ENCODE results near the gene PGS1. TPM values are rescaled to one million over a fixed set of nuclear protein-coding genes. Genes with fewer than 3 reads are reported as not detected.
"Not testable (repeated sequence)": the region's sequence is repeated elsewhere in the genome, so short reads cannot be mapped to it uniquely, and the experiment has no call there.

PGS1 gene
- total RNA-seq, 1 experiment from 2014 or later = 42.6 TPM

GRCh38 chr17:78462148-78462547, 83.7 kb downstream of the PGS1 start:
- CTCF ChIA-PET = no interaction called here
- DNase-seq = no peak
- BruUV-seq (replicated peaks) = no TSS peak
- peaks cover 29% of the 10 kb centered on the region for H3K27me3 Mint-ChIP-seq (ENCODE audit: unreplicated experiment)
- TF ChIP-seq, protein P1, sequence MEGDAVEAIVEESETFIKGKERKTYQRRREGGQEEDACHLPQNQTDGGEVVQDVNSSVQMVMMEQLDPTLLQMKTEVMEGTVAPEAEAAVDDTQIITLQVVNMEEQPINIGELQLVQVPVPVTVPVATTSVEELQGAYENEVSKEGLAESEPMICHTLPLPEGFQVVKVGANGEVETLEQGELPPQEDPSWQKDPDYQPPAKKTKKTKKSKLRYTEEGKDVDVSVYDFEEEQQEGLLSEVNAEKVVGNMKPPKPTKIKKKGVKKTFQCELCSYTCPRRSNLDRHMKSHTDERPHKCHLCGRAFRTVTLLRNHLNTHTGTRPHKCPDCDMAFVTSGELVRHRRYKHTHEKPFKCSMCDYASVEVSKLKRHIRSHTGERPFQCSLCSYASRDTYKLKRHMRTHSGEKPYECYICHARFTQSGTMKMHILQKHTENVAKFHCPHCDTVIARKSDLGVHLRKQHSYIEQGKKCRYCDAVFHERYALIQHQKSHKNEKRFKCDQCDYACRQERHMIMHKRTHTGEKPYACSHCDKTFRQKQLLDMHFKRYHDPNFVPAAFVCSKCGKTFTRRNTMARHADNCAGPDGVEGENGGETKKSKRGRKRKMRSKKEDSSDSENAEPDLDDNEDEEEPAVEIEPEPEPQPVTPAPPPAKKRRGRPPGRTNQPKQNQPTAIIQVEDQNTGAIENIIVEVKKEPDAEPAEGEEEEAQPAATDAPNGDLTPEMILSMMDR (IDR thresholded peaks at IDR 0.05; ENCODE audit: unreplicated experiment) = no peak
- H3K27ac Mint-ChIP-seq (ENCODE audit: unreplicated experiment) = no peak overlapping the region
- H3K36me3 Mint-ChIP-seq (ENCODE audit: insufficient read depth, unreplicated experiment) = no peaks in the 10 kb centered on the region
- H3K9me3 Mint-ChIP-seq (ENCODE audit: low read depth, unreplicated experiment) = no peaks in the 10 kb centered on the region
- intact Hi-C loops (cut with micrococcal nuclease; ENCODE audit: unreplicated experiment) = no loop called here
- no peaks in the 10 kb centered on the region for H3K4me1 Mint-ChIP-seq (ENCODE audit: low read depth, unreplicated experiment)
- H3K4me3 Mint-ChIP-seq (ENCODE audit: low read depth, unreplicated experiment) = no peak overlapping the region

DNA sequence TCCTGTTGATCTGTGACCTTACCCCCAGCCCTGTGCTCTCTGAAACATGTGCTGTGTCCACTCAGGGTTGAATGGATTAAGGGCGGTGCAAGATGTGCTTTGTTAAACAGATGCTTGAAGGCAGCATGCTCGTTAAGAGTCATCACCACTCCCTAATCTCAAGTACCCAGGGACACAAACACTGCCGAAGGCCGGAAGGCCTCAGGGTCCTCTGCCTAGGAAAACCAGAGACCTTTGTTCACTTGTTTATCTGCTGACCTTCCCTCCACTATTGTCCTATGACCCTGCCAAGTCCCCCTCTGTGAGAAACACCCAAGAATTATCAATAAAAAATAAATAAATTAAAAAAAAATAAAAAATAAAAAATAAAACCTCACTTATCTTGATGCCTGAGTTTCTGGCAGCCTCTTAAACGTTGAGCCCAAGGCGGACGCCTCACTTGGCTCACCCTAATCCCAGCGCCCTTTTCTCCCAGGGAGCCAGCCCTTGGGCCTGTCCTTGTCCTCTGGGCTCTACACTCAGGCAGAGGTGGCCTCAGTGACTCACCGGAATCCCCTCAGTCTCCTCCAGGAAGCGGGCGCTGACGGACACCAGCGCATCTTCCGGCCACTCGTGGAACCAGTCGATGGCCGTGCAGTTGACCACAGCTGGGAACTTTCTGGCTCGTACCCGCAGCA, 87.8 kb downstream of the PGS1 start:
- H3K4me1 Mint-ChIP-seq (ENCODE audit: low read depth, unreplicated experiment); H3K9me3 Mint-ChIP-seq (ENCODE audit: low read depth, unreplicated experiment); BruUV-seq (replicated peaks); CTCF ChIA-PET; H3K27ac Mint-ChIP-seq (ENCODE audit: unreplicated experiment); DNase-seq; H3K4me3 Mint-ChIP-seq (ENCODE audit: low read depth, unreplicated experiment); H3K36me3 Mint-ChIP-seq (ENCODE audit: insufficient read depth, unreplicated experiment); intact Hi-C loops (cut with micrococcal nuclease; ENCODE audit: unreplicated experiment): not testable (repeated sequence)
- peaks cover 21% of the 10 kb centered on the region for H3K27me3 Mint-ChIP-seq (ENCODE audit: unreplicated experiment)

DNA sequence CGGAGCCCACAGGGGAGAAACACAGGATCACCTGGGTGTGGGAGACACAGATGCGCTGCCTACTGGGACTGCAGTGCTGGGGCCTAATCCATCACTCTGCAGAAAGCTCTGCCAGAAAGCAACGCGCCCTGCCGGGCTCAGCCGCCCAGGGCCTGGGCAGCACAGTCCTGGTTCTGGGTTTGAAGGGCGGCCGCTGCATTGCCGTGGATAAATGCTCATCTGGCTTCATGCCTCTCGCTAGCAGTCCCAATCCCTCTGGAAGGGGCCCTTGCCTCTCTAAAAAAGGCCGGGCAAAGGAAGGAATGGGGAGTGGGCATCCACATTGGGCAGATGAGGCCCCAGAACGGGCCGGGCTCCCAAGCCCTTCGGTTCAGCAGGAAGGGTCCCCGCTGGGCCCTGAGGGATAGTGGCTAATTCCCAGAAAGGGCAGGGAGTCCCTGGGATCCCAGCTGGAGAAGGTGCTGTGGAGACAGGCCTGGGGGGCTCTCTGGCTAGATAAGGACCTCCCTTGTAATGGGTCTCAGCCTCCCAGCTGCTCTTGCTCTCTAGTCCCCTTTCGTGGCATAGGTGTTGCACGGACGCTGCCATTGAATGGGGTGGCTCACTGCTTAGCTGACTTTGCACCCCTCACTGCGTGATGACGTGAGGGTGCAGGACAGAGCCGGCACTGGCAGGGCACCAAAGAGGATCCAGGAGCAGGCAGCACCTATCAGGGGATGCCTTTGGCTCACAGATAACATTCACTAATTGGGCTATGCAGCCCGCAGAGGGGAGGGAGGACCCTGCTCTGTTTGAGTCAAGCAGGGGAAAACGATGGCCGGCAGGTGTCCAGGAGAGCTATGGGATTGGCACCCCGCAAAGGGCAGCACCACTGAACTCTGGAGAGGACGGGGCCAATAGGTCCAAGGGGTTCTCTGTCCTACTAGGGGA, 88.6 kb downstream of the PGS1 start:
- H3K9me3 Mint-ChIP-seq (ENCODE audit: low read depth, unreplicated experiment) = no peaks in the 10 kb centered on the region
- no peak for DNase-seq
- intact Hi-C loops (cut with micrococcal nuclease; ENCODE audit: unreplicated experiment) = no loop called here
- no TSS peak for BruUV-seq (replicated peaks)
- H3K27ac Mint-ChIP-seq (ENCODE audit: unreplicated experiment) = no peak overlapping the region
- TF ChIP-seq, protein P1 (IDR thresholded peaks at IDR 0.05; ENCODE audit: unreplicated experiment) = no peak
- peaks cover 18% of the 10 kb centered on the region for H3K27me3 Mint-ChIP-seq (ENCODE audit: unreplicated experiment)
- CTCF ChIA-PET = interaction anchor here (0.6 kb wide), 1 partner anchor 160 kb away, joined by 3 read pairs; no protein-coding TSS in a partner anchor
- no peak overlapping the region for H3K4me3 Mint-ChIP-seq (ENCODE audit: low read depth, unreplicated experiment)
- H3K36me3 Mint-ChIP-seq (ENCODE audit: insufficient read depth, unreplicated experiment) = no peaks in the 10 kb centered on the region
- no peaks in the 10 kb centered on the region for H3K4me1 Mint-ChIP-seq (ENCODE audit: low read depth, unreplicated experiment)

DNA sequence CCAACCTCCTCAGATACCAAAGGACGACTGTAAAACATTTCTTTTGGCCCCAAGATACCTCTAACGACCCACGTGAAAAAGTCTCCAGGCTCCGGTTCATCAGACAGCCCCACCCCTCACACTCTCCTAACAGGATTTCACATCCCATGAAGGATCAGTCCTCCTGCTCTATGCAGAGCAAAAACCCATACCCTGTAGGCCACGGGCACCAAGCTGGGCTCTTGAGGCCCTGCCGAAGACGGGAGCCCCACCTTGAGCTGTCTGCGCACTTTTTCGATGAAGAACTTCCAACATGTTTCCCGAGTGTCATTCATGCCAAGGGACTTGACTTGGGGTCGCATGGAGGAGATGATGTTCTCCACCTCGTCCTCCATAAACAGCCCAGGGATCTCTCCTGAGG, 89.9 kb downstream of the PGS1 start:
- Mint-ChIP-seq H3K9me3 (ENCODE audit: low read depth, unreplicated experiment) (no peaks in the 10 kb centered on the region), H3K4me3 (ENCODE audit: low read depth, unreplicated experiment) (no peak overlapping the region), H3K4me1 (ENCODE audit: low read depth, unreplicated experiment) (no peaks in the 10 kb centered on the region), H3K36me3 (ENCODE audit: insufficient read depth, unreplicated experiment) (no peaks in the 10 kb centered on the region), H3K27me3 (ENCODE audit: unreplicated experiment) (peaks cover 30% of the 10 kb centered on the region), H3K27ac (ENCODE audit: unreplicated experiment) (no peak overlapping the region)
- no peak for DNase-seq
- CTCF ChIA-PET = interaction anchor here (0.6 kb wide), 1 partner anchor 186 kb away, joined by 5 read pairs; no protein-coding TSS in a partner anchor
- BruUV-seq (replicated peaks) = no TSS peak
- TF ChIP-seq, protein P1 (IDR thresholded peaks at IDR 0.05; ENCODE audit: unreplicated experiment) = no peak
- intact Hi-C loops (cut with micrococcal nuclease; ENCODE audit: unreplicated experiment) = no loop called here

All from Calu3 (cell line).